ENCODE results near the gene CPNE5. TPM values are rescaled to one million over a fixed set of nuclear protein-coding genes. Genes with fewer than 3 reads are reported as not detected.

Gene CPNE5
- total RNA-seq, 1 donor from 2014 or later: not detected

GRCh38 chr6:36731622-36732310 is 107.5 kb downstream of the CPNE5 start:
- Mint-ChIP-seq H3K4me3 (ENCODE audit: unreplicated experiment) (no peak overlapping the region), H3K4me1 (ENCODE audit: unreplicated experiment) (peaks cover 12% of the 10 kb centered on the region), H3K9me3 (ENCODE audit: unreplicated experiment) (no peaks in the 10 kb centered on the region), H3K27me3 (ENCODE audit: unreplicated experiment) (no peaks in the 10 kb centered on the region), H3K27ac (ENCODE audit: unreplicated experiment) (no peak overlapping the region), H3K36me3 (ENCODE audit: unreplicated experiment) (no peaks in the 10 kb centered on the region)
- TF ChIP-seq CTCF (IDR thresholded peaks at IDR 0.05): no peak
- DNase-seq (ENCODE audit: extremely low spot score, unreplicated experiment): no peak

- Mint-ChIP-seq H3K27me3 (ENCODE audit: unreplicated experiment) (no peaks in the 10 kb centered on the region), H3K36me3 (ENCODE audit: unreplicated experiment) (no peaks in the 10 kb centered on the region), H3K27ac (ENCODE audit: unreplicated experiment) (no peak overlapping the region), H3K9me3 (ENCODE audit: unreplicated experiment) (no peaks in the 10 kb centered on the region), H3K4me1 (ENCODE audit: unreplicated experiment) (peaks cover 12% of the 10 kb centered on the region), H3K4me3 (ENCODE audit: unreplicated experiment) (no peak overlapping the region)
- no peak for TF ChIP-seq CTCF (IDR thresholded peaks at IDR 0.05)
- no peak for DNase-seq (ENCODE audit: extremely low spot score, unreplicated experiment)
Measured at GRCh38 chr6:36730424-36731380, 108.5 kb downstream of the CPNE5 start.

- no peaks in the 10 kb centered on the region for H3K36me3 Mint-ChIP-seq (ENCODE audit: unreplicated experiment)
- peaks cover 9% of the 10 kb centered on the region for H3K4me1 Mint-ChIP-seq (ENCODE audit: unreplicated experiment)
- no peak overlapping the region for H3K4me3 Mint-ChIP-seq (ENCODE audit: unreplicated experiment)
- H3K9me3 Mint-ChIP-seq (ENCODE audit: unreplicated experiment): no peaks in the 10 kb centered on the region
- H3K27ac Mint-ChIP-seq (ENCODE audit: unreplicated experiment): no peak overlapping the region
- no peak for DNase-seq (ENCODE audit: extremely low spot score, unreplicated experiment)
- no peak for TF ChIP-seq CTCF (IDR thresholded peaks at IDR 0.05)
- H3K27me3 Mint-ChIP-seq (ENCODE audit: unreplicated experiment): no peaks in the 10 kb centered on the region
Measured at GRCh38 chr6:36729161-36729524, 110.1 kb downstream of the CPNE5 start.

- H3K27me3 Mint-ChIP-seq (ENCODE audit: unreplicated experiment): no peaks in the 10 kb centered on the region
- no peaks in the 10 kb centered on the region for H3K36me3 Mint-ChIP-seq (ENCODE audit: unreplicated experiment)
- H3K9me3 Mint-ChIP-seq (ENCODE audit: unreplicated experiment): no peaks in the 10 kb centered on the region
- no peak for DNase-seq (ENCODE audit: extremely low spot score, unreplicated experiment)
- H3K27ac Mint-ChIP-seq (ENCODE audit: unreplicated experiment): no peak overlapping the region
- H3K4me3 Mint-ChIP-seq (ENCODE audit: unreplicated experiment): no peak overlapping the region
- peaks cover 8% of the 10 kb centered on the region for H3K4me1 Mint-ChIP-seq (ENCODE audit: unreplicated experiment)
- TF ChIP-seq CTCF (IDR thresholded peaks at IDR 0.05): no peak
Measured at GRCh38 chr6:36728289-36729160, 110.7 kb downstream of the CPNE5 start.
